Measurements from ENCODE around the gene SLC7A10.
A peak's percentile ranks its signal among the peaks of the same experiment; 100 is the strongest.

The SLC7A10 gene

GRCh38 chr19:33175886-33176669 lies 49.6 kb downstream of the SLC7A10 start:
- DNase-seq (ENCODE audit: low read depth): peak; percentile 52

GRCh38 chr19:33175156-33175782 lies 50.4 kb downstream of the SLC7A10 start:
- DNase-seq (ENCODE audit: low read depth): no peak

GRCh38 chr19:33174186-33174585 lies 51.5 kb downstream of the SLC7A10 start:
- DNase-seq (ENCODE audit: low read depth): no peak

GRCh38 chr19:33171916-33172359 lies 53.7 kb downstream of the SLC7A10 start:
- peak; percentile 77 for DNase-seq (ENCODE audit: low read depth)

GRCh38 chr19:33171222-33171795 lies 54.3 kb downstream of the SLC7A10 start:
- no peak for DNase-seq (ENCODE audit: low read depth)

GRCh38 chr19:33168528-33168927 lies 57.1 kb downstream of the SLC7A10 start:
- no peak for DNase-seq (ENCODE audit: low read depth)

- DNase-seq (ENCODE audit: low read depth): no peak
These were observed 58.2 kb downstream of the SLC7A10 start for GRCh38 chr19:33167438-33167837.

- peak; percentile 24 for DNase-seq (ENCODE audit: low read depth)
These were observed 59.6 kb downstream of the SLC7A10 start for GRCh38 chr19:33166037-33166436.

GRCh38 chr19:33163481-33163880 lies 62.2 kb downstream of the SLC7A10 start:
- DNase-seq (ENCODE audit: low read depth): peak; percentile 8

GRCh38 chr19:33161201-33161600 lies 64.4 kb downstream of the SLC7A10 start:
- no peak for DNase-seq (ENCODE audit: low read depth)

GRCh38 chr19:33159893-33160292 lies 65.8 kb downstream of the SLC7A10 start:
- DNase-seq (ENCODE audit: low read depth): no peak

- no peak for DNase-seq (ENCODE audit: low read depth)
These were observed 66.5 kb downstream of the SLC7A10 start for GRCh38 chr19:33159149-33159548.

All from ELR (cell line).